Measurements from ENCODE around the gene NFIX.

NFIX gene

GRCh38 chr19:13100841-13101589 is 105.7 kb downstream of the NFIX start:
- DNase-seq (ENCODE audit: extremely low read depth in 1 of 2, low read depth in 1 of 2) = no peak

GRCh38 chr19:13101590-13102415 is 106.5 kb downstream of the NFIX start:
- no peak for DNase-seq (ENCODE audit: extremely low read depth in 1 of 2, low read depth in 1 of 2)

- DNase-seq (ENCODE audit: extremely low read depth in 1 of 2, low read depth in 1 of 2) = no peak
Observed at GRCh38 chr19:13102416-13102665, 107.1 kb downstream of the NFIX start.

DNA sequence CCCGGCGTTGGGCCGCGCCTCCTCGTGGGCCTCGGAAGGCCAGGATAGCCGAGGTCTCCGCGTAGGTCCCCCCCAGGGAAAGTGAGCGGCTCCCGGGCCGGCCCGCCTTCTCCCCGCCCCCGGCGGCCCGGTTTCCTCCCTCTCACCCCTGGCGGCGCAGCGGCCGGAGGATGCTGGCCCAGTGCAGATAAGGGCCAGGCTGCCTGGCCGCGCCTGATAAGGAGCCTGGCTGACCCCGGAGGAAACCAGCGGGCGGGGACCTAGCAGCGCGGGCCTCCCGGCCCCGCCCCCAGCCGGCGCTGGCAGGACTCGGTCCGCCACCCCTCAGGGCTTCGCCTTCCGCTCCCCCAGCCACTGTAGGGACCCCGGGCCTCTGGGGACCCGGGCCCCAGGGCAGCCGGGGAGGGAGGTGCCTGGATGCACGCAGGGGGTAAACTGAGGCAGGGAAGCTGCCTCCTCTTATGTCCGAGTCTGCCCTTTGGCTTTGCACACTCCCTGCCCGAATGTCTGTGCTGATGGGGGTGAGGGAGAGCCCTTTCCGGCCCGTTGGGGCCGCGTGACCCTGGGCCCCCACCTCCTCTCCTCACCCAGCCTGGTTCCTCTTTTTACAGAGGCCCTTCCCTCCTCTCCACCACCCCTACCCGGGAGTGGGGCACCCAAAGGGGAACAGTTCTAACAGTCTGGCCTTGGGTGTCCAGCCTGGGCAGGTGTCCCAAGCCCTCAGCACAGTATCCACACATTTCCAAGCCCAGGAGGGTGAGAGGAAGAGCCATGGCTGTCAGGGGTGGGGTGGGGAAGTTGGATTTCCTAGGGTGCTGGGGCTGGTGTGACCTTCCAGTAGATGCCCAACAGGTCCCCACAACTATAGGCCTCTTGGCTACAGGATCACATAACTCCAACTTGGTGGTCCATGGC is 107.6 kb downstream of the NFIX start, which contains the start of gene LYL1:
TSS of gene LYL1 (minus strand) at position 193 of the 915 bp plus-strand sequence. CDS start 1,687 bp downstream, outside the sequence.
- DNase-seq (ENCODE audit: extremely low read depth in 1 of 2, low read depth in 1 of 2) = no peak

GRCh38 chr19:13103581-13104359 is 108.5 kb downstream of the NFIX start:
- no peak for DNase-seq (ENCODE audit: extremely low read depth in 1 of 2, low read depth in 1 of 2)

- peak in 1 of 2 donors; percentile 59 for DNase-seq (ENCODE audit: extremely low read depth in 1 of 2, low read depth in 1 of 2)
Observed at GRCh38 chr19:13104360-13104847, 109.1 kb downstream of the NFIX start.

GRCh38 chr19:13104848-13105711 is 109.8 kb downstream of the NFIX start:
- no peak for DNase-seq (ENCODE audit: extremely low read depth in 1 of 2, low read depth in 1 of 2)

DNA sequence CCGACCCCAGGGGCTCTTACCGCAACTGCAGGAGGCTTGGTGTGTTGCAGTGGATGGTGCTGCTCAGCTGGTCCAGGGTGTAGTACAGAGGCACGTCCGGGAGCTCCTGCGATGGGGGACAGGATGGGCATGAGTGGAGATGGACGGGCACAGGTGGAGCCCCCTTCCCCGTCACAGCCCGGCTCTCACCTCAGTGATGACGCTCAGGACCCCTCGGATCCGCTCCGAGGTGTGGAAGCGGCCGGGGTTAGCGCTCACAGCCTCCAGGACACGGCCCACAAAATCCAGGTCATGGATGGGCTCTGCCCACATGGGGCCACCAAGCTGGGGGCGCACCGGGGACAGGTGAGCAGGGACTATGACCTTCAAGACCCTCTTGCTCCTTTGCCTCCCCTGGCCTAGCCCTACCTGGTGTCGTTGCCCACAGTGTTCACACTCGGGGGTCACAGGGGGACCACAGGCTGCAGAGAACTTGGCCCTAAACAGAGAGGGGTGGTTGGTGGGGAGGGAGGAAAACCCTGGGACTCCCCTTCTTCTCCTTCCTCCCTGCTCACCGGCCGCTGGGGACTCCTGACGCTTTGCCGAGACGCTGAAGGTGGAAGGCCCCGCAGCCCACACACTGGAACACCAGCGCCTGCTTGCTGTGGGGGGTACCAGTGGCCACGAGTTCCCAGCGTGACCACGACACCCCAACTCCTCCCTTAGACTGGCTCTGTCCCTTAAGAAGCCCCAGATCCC is 114.3 kb downstream of the NFIX start:
- no peak for DNase-seq (ENCODE audit: extremely low read depth in 1 of 2, low read depth in 1 of 2)

GRCh38 chr19:13110099-13110610 is 114.9 kb downstream of the NFIX start:
- DNase-seq (ENCODE audit: extremely low read depth in 1 of 2, low read depth in 1 of 2) = no peak

DNA sequence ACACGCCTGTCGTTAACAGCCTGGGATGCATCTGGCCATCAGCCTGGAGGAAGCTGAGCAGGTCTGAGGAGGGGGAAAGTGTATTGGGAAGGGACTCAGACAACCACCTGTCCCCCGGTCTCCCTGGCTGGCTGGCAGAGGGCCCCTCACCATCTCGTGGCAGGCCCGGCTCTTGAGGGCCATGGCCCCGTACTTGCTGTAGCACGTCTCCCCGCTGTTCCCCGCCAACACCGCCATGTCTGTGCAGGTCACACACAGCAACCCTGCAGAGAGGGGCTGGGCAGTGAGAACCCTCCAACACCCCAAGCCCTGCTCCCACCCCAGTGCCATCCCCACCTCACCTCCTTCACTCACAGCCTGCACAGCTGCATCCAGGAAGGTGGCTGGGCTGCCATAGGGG is 117.3 kb downstream of the NFIX start:
- DNase-seq (ENCODE audit: extremely low read depth in 1 of 2, low read depth in 1 of 2) = no peak

DNA sequence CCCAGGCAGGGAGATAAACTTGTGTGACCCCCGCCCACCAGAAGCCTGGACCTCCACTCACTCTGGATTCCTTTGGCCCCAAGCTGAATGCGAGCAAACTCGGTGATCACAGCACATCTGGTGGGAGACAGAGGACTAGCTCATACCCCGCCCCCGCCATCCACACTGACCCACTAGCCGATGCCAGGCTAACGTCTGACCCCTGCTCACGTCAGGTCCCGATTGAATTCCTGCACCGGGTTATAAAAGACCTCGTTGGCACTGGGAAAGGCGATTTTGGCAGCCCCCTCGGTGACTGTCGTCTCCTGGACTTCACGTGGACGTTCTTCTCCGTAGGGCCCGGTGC is 120.6 kb downstream of the NFIX start:
- no peak for DNase-seq (ENCODE audit: extremely low read depth in 1 of 2, low read depth in 1 of 2)

DNA sequence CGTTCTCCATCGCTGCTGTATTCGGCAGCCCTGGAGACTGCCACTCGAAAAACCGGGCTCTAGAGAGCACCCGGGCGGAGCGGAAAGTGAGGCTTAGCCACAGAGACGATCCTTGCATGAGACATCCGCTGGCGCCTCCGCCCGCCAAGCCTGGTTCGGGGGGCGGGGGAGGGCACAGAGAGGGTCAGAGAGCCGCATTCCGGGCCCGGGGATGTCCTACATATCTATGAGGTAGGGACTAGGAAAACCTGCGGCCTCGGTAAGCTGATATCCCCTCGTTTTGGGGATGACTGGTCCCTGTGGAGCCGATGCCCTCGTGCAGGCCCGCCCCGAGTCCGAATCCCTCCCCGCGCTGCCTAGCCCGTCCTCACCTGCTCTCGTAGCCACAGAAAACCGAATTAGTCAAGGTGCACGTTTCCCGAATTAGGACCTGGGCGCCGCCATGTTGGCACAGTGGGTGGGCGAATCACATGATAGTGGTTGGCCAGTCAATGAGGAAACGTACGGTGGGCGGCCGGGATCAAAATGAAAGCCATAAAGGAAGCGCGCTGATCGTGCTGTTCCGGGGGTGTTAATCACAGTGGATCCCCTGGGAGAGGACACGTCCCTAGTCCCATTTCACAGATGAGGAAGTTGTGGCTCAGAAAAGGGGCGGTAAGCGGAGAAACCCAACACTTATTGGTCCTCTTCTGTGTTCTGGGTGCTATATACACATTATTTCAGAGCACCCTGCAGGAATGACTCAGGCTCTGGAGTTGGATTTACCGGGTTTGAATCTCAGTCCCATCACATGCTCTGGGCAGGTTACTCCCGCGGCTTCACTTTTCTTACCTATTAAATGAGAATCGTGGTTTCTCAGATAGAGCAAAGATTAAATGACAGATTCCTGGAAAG is 121.3 kb downstream of the NFIX start, which contains the start of gene TRMT1:
TSS of gene TRMT1 (minus strand) at position 459 of the 894 bp plus-strand sequence. CDS start at position 118, 341 bp downstream.
- DNase-seq (ENCODE audit: extremely low read depth in 1 of 2, low read depth in 1 of 2) = peak; percentile 63 to 80

- no peak for DNase-seq (ENCODE audit: extremely low read depth in 1 of 2, low read depth in 1 of 2)
Observed at GRCh38 chr19:13117176-13117771, 122.0 kb downstream of the NFIX start.

DNA sequence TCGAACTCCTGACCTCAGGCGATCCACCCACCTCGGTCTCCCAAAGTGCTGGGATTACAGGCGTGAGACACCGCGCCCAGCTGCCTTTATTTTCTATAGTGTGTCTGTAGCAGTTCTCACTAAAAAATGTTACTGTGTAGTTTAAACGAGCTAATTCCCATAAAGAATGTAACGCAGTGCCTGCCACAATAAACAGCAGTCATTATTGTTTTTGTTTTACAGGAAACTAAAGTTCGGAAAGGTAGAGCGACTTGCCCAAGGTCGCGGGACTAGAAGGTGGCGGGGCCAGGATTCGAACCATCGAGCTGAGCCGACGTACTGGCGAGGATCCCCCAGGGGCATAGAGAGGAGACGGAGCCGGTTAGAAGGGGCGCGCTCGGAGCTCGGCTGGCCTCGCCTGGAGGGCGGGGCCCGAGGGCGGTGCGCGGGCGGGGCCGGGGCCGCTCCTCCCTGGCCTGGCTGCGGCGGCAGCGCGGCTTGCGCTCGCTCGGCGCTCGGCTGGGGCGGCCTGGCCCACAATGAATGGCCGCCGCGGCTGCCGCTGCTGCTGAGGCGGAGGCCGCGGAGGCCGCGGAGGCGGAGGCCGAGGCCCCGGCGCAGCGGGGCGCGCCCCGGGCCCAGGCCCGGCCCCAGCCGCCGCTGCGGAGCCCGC is 122.6 kb downstream of the NFIX start, which contains the start of gene NACC1:
TSS of gene NACC1 (plus strand) at position 493 of the 652 bp plus-strand sequence. CDS start 16,944 bp downstream, outside the sequence.
- peak; percentile 53 to 83 for DNase-seq (ENCODE audit: extremely low read depth in 1 of 2, low read depth in 1 of 2)

DNA sequence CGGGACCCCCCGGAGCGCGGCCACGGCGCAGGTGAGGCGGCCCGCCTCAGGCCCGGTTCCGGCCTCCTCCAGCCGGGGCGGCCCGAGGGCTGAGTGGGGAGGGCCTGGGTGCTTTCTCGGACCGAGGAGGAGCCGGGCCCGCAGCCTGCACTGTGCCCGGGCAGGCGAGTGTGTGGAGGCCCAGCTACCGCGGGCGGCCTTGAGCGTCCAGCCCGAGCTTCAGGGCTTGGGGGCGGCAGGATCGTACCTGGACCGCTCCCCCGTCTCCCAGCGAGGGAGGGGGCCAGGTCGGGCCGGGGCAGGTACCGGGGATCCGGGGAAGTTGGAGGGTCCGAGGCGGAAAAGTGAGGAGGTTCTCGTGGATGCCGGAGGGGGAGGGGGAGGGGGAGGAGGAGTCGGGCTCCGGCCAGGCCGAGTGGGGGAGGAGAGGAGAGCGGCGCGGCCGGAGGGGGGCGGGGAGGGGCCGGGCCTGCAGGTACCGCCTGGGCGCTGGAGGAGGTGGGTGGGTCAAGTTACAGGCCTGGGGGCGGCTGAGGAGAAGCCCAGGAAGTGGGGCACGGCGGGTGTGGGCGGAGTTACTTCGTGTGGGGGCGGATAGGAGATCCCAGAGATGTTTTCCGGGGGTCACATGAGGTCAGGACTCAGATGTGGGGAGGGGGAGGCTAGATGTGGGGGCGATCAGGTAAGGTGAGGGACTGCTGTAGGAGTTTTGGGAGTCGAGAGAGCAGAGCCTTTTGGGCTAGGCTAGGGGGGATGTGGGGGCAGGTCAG is 123.3 kb downstream of the NFIX start:
- DNase-seq (ENCODE audit: extremely low read depth in 1 of 2, low read depth in 1 of 2) = no peak

GRCh38 chr19:13119627-13120026 is 124.4 kb downstream of the NFIX start:
- DNase-seq (ENCODE audit: extremely low read depth in 1 of 2, low read depth in 1 of 2) = no peak
